ENCODE measurements around the gene IGFLR1.

Gene IGFLR1

GRCh38 chr19:35753634-35754369 is 11.6 kb upstream of the IGFLR1 start:
- H3K23ac ChIP-seq (ENCODE audit: low read depth, low read length, poor library complexity) = no peak overlapping the region
- no peaks in the 10 kb centered on the region for H3K9me3 ChIP-seq (replicated peaks in 1 of 2; ENCODE audit: control insufficient read depth in 2 of 2, insufficient read depth in 1 of 2, low read depth in 1 of 2, low read length in 2 of 2)
- WGBS, 2 donors (ENCODE audit: extremely low coverage in 2 of 2, insufficient read length in 2 of 2, insufficient replicate concordance in 1 of 2) = no CpG with 5 or more reads among the region's 20 CpGs
- H3K27ac ChIP-seq (replicated peaks; ENCODE audit: low read length) = no peak overlapping the region
- no peak overlapping the region for H2AFZ ChIP-seq (ENCODE audit: low read length)
- H2AK5ac ChIP-seq (ENCODE audit: low read depth, low read length) = peak overlapping the region; percentile 46
- H3K9ac ChIP-seq (ENCODE audit: low read depth, low read length, poor library complexity) = peak overlapping the region; percentile 21
- H3K4me2 ChIP-seq (ENCODE audit: insufficient read depth, low read length, poor library complexity, severe bottlenecking) = no peak overlapping the region
- peaks cover 7% of the 10 kb centered on the region for H3K79me1 ChIP-seq (ENCODE audit: low read depth, low read length)
- no peak overlapping the region for H3K14ac ChIP-seq (ENCODE audit: low read length)
- H3K27me3 ChIP-seq (ENCODE audit: control insufficient read depth in 3 of 3, insufficient read depth in 3 of 3, low read depth in 1 of 3, low read length in 3 of 3) = peaks cover 0 to 13% (median 3%) of the 10 kb centered on the region in 3 experiments
- H3K36me3 ChIP-seq (replicated peaks in 1 of 2; ENCODE audit: control insufficient read depth in 2 of 2, insufficient read depth in 2 of 2, low read length in 2 of 2) = peaks cover 7 to 27% of the 10 kb centered on the region in 2 donors
- H3K4me3 ChIP-seq (ENCODE audit: low read length in 2 of 2) = no peak overlapping the region
- H2BK120ac ChIP-seq (ENCODE audit: low read depth, low read length) = no peak overlapping the region
- no peak for DNase-seq (ENCODE audit: low spot score)
- H2BK12ac ChIP-seq (ENCODE audit: low read length) = no peak overlapping the region
- H3K4ac ChIP-seq (ENCODE audit: low read length) = no peak overlapping the region
- H3K18ac ChIP-seq (ENCODE audit: low read length) = peak overlapping the region; percentile 8
- H2BK15ac ChIP-seq (ENCODE audit: low read length) = no peak overlapping the region
- H4K91ac ChIP-seq (ENCODE audit: low read depth, low read length, poor library complexity) = no peak overlapping the region
- no peak overlapping the region for H4K8ac ChIP-seq (ENCODE audit: low read depth, low read length)
- H2BK5ac ChIP-seq (ENCODE audit: low read length) = no peak overlapping the region
- peaks cover 8 to 21% of the 10 kb centered on the region in 2 donors for H3K4me1 ChIP-seq (ENCODE audit: control insufficient read depth in 2 of 2, insufficient read depth in 1 of 2, low read depth in 1 of 2, low read length in 2 of 2)

GRCh38 chr19:35752746-35753350 is 10.6 kb upstream of the IGFLR1 start:
- Histone ChIP-seq H4K8ac (ENCODE audit: low read depth, low read length) (no peak overlapping the region), H3K27me3 (ENCODE audit: control insufficient read depth in 3 of 3, insufficient read depth in 3 of 3, low read depth in 1 of 3, low read length in 3 of 3) (peaks cover 0 to 13% (median 3%) of the 10 kb centered on the region in 3 experiments), H3K27ac (replicated peaks; ENCODE audit: low read length) (no peak overlapping the region), H4K91ac (ENCODE audit: low read depth, low read length, poor library complexity) (no peak overlapping the region), H2AK5ac (ENCODE audit: low read depth, low read length) (no peak overlapping the region), H2BK5ac (ENCODE audit: low read length) (peak overlapping the region; percentile 39), H2BK12ac (ENCODE audit: low read length) (no peak overlapping the region), H3K79me1 (ENCODE audit: low read depth, low read length) (peaks cover 6% of the 10 kb centered on the region), H3K4me2 (ENCODE audit: insufficient read depth, low read length, poor library complexity, severe bottlenecking) (no peak overlapping the region), H3K4me1 (ENCODE audit: control insufficient read depth in 2 of 2, insufficient read depth in 1 of 2, low read depth in 1 of 2, low read length in 2 of 2) (peaks cover 7 to 22% of the 10 kb centered on the region in 2 donors), H3K36me3 (replicated peaks in 1 of 2; ENCODE audit: control insufficient read depth in 2 of 2, insufficient read depth in 2 of 2, low read length in 2 of 2) (peaks cover 7 to 27% of the 10 kb centered on the region in 2 donors), H3K18ac (ENCODE audit: low read length) (no peak overlapping the region), H3K9ac (ENCODE audit: low read depth, low read length, poor library complexity) (peak overlapping the region; percentile 0), H3K4me3 (ENCODE audit: low read length in 2 of 2) (no peak overlapping the region), H2BK120ac (ENCODE audit: low read depth, low read length) (no peak overlapping the region), H3K23ac (ENCODE audit: low read depth, low read length, poor library complexity) (no peak overlapping the region), H3K14ac (ENCODE audit: low read length) (no peak overlapping the region), H2BK15ac (ENCODE audit: low read length) (no peak overlapping the region), H3K9me3 (replicated peaks in 1 of 2; ENCODE audit: control insufficient read depth in 2 of 2, insufficient read depth in 1 of 2, low read depth in 1 of 2, low read length in 2 of 2) (no peaks in the 10 kb centered on the region), H3K4ac (ENCODE audit: low read length) (no peak overlapping the region), H2AFZ (ENCODE audit: low read length) (no peak overlapping the region)
- no CpG with 5 or more reads among the region's 20 CpGs for WGBS, 2 donors (ENCODE audit: extremely low coverage in 2 of 2, insufficient read length in 2 of 2, insufficient replicate concordance in 1 of 2)
- DNase-seq (ENCODE audit: low spot score) = no peak

GRCh38 chr19:35751839-35752745 is 9.8 kb upstream of the IGFLR1 start:
- Histone ChIP-seq H3K14ac (ENCODE audit: low read length) (no peak overlapping the region), H3K4me1 (ENCODE audit: control insufficient read depth in 2 of 2, insufficient read depth in 1 of 2, low read depth in 1 of 2, low read length in 2 of 2) (peaks cover 4 to 20% of the 10 kb centered on the region in 2 donors), H2AK5ac (ENCODE audit: low read depth, low read length) (no peak overlapping the region), H3K4me2 (ENCODE audit: insufficient read depth, low read length, poor library complexity, severe bottlenecking) (no peak overlapping the region), H2AFZ (ENCODE audit: low read length) (no peak overlapping the region), H3K27me3 (ENCODE audit: control insufficient read depth in 3 of 3, insufficient read depth in 3 of 3, low read depth in 1 of 3, low read length in 3 of 3) (peaks cover 0 to 13% (median 3%) of the 10 kb centered on the region in 3 experiments), H3K36me3 (replicated peaks in 1 of 2; ENCODE audit: control insufficient read depth in 2 of 2, insufficient read depth in 2 of 2, low read length in 2 of 2) (peaks cover 7 to 27% of the 10 kb centered on the region in 2 donors), H3K9ac (ENCODE audit: low read depth, low read length, poor library complexity) (no peak overlapping the region), H3K23ac (ENCODE audit: low read depth, low read length, poor library complexity) (no peak overlapping the region), H3K27ac (replicated peaks; ENCODE audit: low read length) (no peak overlapping the region), H2BK15ac (ENCODE audit: low read length) (no peak overlapping the region), H3K79me1 (ENCODE audit: low read depth, low read length) (peaks cover 6% of the 10 kb centered on the region), H3K18ac (ENCODE audit: low read length) (no peak overlapping the region), H3K4me3 (ENCODE audit: low read length in 2 of 2) (no peak overlapping the region), H4K8ac (ENCODE audit: low read depth, low read length) (no peak overlapping the region), H4K91ac (ENCODE audit: low read depth, low read length, poor library complexity) (no peak overlapping the region), H3K9me3 (replicated peaks in 1 of 2; ENCODE audit: control insufficient read depth in 2 of 2, insufficient read depth in 1 of 2, low read depth in 1 of 2, low read length in 2 of 2) (no peaks in the 10 kb centered on the region), H3K4ac (ENCODE audit: low read length) (no peak overlapping the region), H2BK5ac (ENCODE audit: low read length) (peak overlapping the region; percentile 39), H2BK12ac (ENCODE audit: low read length) (no peak overlapping the region), H2BK120ac (ENCODE audit: low read depth, low read length) (no peak overlapping the region)
- WGBS, 2 donors (ENCODE audit: extremely low coverage in 2 of 2, insufficient read length in 2 of 2, insufficient replicate concordance in 1 of 2) = no CpG with 5 or more reads among the region's 14 CpGs
- no peak for DNase-seq (ENCODE audit: low spot score)

Data from neuronal stem cell (in vitro differentiated cells).